ENCODE data around the gene GALNT9. TPM values are rescaled to one million over a fixed set of nuclear protein-coding genes. Genes with fewer than 3 reads are reported as not detected.
"Not testable (repeated sequence)": the region's sequence is repeated elsewhere in the genome, so short reads cannot be mapped to it uniquely, and the experiment has no call there.

GALNT9 gene
- total and polyA plus RNA-seq, 2 donors (not counting 1 experiment from before 2014, with no cell fraction given): 0.71 to 2.4 TPM

DNA sequence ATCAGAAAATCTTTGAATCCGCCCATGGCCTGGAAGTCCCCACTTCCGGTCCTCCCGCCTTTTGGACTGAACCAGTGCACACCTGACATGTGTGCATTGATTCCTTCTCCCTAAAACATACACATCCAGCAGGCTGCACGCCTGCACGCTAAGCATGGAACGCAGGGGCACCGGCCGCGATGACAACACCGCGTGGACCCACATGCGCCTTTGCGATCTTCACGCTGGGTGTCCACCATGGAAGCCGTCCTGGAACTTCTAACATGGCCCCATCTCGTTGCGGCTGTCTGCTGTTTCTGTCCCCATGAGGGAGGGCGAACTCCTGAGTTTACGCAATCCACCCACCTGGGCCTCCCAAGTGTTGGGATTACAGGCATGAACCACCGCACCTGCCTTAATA is 73.7 kb downstream of the GALNT9 start:
- intact Hi-C loops (cut with micrococcal nuclease): no loop called here
- DNase-seq (no peak), ATAC-seq (ENCODE audit: low read depth) (no peak)
- no peak overlapping the region for H2AFZ ChIP-seq (ENCODE audit: insufficient read depth, low read depth, low read length, poor library complexity, severe bottlenecking)
- H3K79me2 ChIP-seq (ENCODE audit: control insufficient read depth, insufficient read depth, low read length): no peaks in the 10 kb centered on the region
- H3K9ac ChIP-seq (ENCODE audit: low read length): no peak overlapping the region
- no peaks in the 10 kb centered on the region for H3K36me3 ChIP-seq (replicated peaks in 1 of 2; ENCODE audit: control extremely low read depth in 1 of 2, control insufficient read depth in 1 of 2, extremely low read depth in 1 of 2, insufficient read depth in 2 of 2, low read length in 1 of 2)
- ChIA-PET POLR2A (no interaction called here), CTCF (no interaction called here)
- H3K27ac Mint-ChIP-seq: peak overlapping the region; percentile 50
- H3K4me1 Mint-ChIP-seq: no peaks in the 10 kb centered on the region
- no peak overlapping the region for H3K27ac ChIP-seq (ENCODE audit: low read length in 2 of 2)
- no peak overlapping the region for H3K4me2 ChIP-seq (replicated peaks; ENCODE audit: low read depth, low read length, poor library complexity, severe bottlenecking)
- H3K27me3 ChIP-seq (replicated peaks in 1 of 4; ENCODE audit: control extremely low read depth in 1 of 4, control insufficient read depth in 3 of 4, insufficient read depth in 4 of 4, low read length in 3 of 4): no peaks in the 10 kb centered on the region
- H3K27me3 Mint-ChIP-seq: no peaks in the 10 kb centered on the region
- TF ChIP-seq EZH2 (IDR thresholded peaks at IDR 0.05; ENCODE audit: borderline replicate concordance, insufficient read depth, low read depth, low read length, poor library complexity, severe bottlenecking): no peak
- TF ChIP-seq, protein P1, sequence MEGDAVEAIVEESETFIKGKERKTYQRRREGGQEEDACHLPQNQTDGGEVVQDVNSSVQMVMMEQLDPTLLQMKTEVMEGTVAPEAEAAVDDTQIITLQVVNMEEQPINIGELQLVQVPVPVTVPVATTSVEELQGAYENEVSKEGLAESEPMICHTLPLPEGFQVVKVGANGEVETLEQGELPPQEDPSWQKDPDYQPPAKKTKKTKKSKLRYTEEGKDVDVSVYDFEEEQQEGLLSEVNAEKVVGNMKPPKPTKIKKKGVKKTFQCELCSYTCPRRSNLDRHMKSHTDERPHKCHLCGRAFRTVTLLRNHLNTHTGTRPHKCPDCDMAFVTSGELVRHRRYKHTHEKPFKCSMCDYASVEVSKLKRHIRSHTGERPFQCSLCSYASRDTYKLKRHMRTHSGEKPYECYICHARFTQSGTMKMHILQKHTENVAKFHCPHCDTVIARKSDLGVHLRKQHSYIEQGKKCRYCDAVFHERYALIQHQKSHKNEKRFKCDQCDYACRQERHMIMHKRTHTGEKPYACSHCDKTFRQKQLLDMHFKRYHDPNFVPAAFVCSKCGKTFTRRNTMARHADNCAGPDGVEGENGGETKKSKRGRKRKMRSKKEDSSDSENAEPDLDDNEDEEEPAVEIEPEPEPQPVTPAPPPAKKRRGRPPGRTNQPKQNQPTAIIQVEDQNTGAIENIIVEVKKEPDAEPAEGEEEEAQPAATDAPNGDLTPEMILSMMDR (IDR thresholded peaks at IDR 0.05): no peak
- WGBS (ENCODE audit: insufficient coverage): 83% methylated on average over 16 of the region's 20 CpGs
- no peaks in the 10 kb centered on the region for H3K4me1 ChIP-seq (ENCODE audit: control insufficient read depth in 2 of 2, insufficient read depth in 2 of 2, low read length in 2 of 2)
- H3K4me3 Mint-ChIP-seq: no peak overlapping the region
- H3K9me3 Mint-ChIP-seq (ENCODE audit: insufficient read depth): no peaks in the 10 kb centered on the region
- H3K4me3 ChIP-seq (ENCODE audit: control extremely low read depth in 1 of 5, extremely low read depth in 1 of 5, insufficient read depth in 1 of 5, low read depth in 2 of 5, low read length in 4 of 5): no peak overlapping the region
- peaks cover 0 to 3% (median 0%) of the 10 kb centered on the region in 3 donors for H3K9me3 ChIP-seq (ENCODE audit: control extremely low read depth in 1 of 3, control insufficient read depth in 2 of 3, insufficient read depth in 1 of 3, low read length in 2 of 3)
- no peaks in the 10 kb centered on the region for H4K20me1 ChIP-seq (ENCODE audit: control insufficient read depth, insufficient read depth, low read length, poor library complexity, severe bottlenecking)

DNA sequence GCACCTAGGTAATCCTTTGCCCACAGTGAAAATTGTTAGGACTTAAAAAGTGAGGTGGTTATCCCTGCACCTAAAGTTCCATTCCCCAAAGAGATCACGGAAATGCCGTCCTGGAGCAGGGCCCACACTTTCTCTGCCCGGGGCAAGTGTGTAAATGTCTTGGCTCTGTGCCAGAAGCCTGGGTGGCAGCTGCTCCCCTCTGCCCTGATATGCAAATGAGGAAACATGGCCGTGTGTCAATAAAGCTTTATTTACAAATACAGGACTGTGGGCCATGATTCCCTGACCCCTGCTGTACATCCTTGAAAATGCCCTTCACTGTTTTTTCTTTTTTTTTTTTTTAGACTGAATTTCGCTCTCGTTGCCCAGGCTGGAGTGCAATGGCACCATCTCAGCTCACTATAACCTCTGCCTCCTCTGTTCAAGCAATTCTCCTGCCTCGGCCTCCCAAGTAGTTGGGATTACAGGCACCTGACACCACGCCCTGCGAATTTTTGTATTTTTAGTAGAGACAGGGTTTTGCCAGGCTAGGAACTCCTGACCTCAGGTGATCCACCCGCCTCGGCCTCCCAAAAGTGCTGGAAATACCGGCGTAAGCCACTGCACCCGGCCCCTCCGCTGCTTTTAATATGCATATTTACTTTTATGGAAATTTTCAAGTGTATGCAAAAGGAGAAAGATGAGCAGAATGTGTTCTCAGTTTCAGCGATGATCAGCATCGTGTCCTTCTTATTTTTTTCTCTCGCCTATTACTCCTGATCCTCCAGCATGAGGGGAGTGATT is 75.5 kb downstream of the GALNT9 start:
- H3K79me2 ChIP-seq (ENCODE audit: control insufficient read depth, insufficient read depth, low read length): no peaks in the 10 kb centered on the region
- H4K20me1 ChIP-seq (ENCODE audit: control insufficient read depth, insufficient read depth, low read length, poor library complexity, severe bottlenecking): no peaks in the 10 kb centered on the region
- ChIA-PET CTCF (no interaction called here), POLR2A (no interaction called here)
- Mint-ChIP-seq H3K27ac (no peak overlapping the region), H3K4me3 (no peak overlapping the region), H3K27me3 (peaks cover 2% of the 10 kb centered on the region), H3K4me1 (no peaks in the 10 kb centered on the region), H3K9me3 (ENCODE audit: insufficient read depth) (no peaks in the 10 kb centered on the region)
- H3K9ac ChIP-seq (ENCODE audit: low read length): no peak overlapping the region
- ATAC-seq (ENCODE audit: low read depth) (no peak), DNase-seq (no peak)
- no peak overlapping the region for H3K4me2 ChIP-seq (replicated peaks; ENCODE audit: low read depth, low read length, poor library complexity, severe bottlenecking)
- H3K27me3 ChIP-seq (replicated peaks in 1 of 4; ENCODE audit: control extremely low read depth in 1 of 4, control insufficient read depth in 3 of 4, insufficient read depth in 4 of 4, low read length in 3 of 4): peaks cover 0 to 3% (median 0%) of the 10 kb centered on the region in 4 experiments
- no peak overlapping the region for H3K4me3 ChIP-seq (ENCODE audit: control extremely low read depth in 1 of 5, extremely low read depth in 1 of 5, insufficient read depth in 1 of 5, low read depth in 2 of 5, low read length in 4 of 5)
- TF ChIP-seq EZH2 (IDR thresholded peaks at IDR 0.05; ENCODE audit: borderline replicate concordance, insufficient read depth, low read depth, low read length, poor library complexity, severe bottlenecking): no peak
- TF ChIP-seq, protein P1 (IDR thresholded peaks at IDR 0.05): no peak
- H3K36me3 ChIP-seq (replicated peaks in 1 of 2; ENCODE audit: control extremely low read depth in 1 of 2, control insufficient read depth in 1 of 2, extremely low read depth in 1 of 2, insufficient read depth in 2 of 2, low read length in 1 of 2): no peaks in the 10 kb centered on the region
- no peak overlapping the region for H3K27ac ChIP-seq (ENCODE audit: low read length in 2 of 2)
- no peaks in the 10 kb centered on the region for H3K4me1 ChIP-seq (ENCODE audit: control insufficient read depth in 2 of 2, insufficient read depth in 2 of 2, low read length in 2 of 2)
- no peaks in the 10 kb centered on the region for H3K9me3 ChIP-seq (ENCODE audit: control extremely low read depth in 1 of 3, control insufficient read depth in 2 of 3, insufficient read depth in 1 of 3, low read length in 2 of 3)
- intact Hi-C loops (cut with micrococcal nuclease): no loop called here
- WGBS (ENCODE audit: insufficient coverage): 94% methylated on average over 10 of the region's 18 CpGs
- no peak overlapping the region for H2AFZ ChIP-seq (ENCODE audit: insufficient read depth, low read depth, low read length, poor library complexity, severe bottlenecking)

DNA sequence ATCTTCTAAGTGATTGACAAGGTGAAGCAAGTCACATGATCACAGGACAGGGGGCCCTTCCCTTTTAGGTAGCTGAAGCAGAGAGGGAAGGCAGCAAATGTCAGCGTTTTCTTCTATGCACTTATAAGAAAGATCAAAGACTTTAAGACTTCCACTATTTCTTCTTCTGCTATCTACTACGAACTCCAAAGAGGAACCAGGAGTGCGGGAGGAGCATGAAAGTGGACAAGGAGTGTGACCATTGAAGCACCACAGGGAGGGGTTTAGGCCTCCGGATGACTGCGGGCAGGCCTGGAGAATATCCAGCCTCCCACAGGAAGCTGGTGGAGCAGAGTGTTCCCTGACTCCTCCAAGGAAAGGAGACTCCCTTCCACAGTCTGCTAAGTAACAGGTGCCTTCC is 76.4 kb downstream of the GALNT9 start:
- H3K27me3 ChIP-seq (replicated peaks in 1 of 4; ENCODE audit: control extremely low read depth in 1 of 4, control insufficient read depth in 3 of 4, insufficient read depth in 4 of 4, low read length in 3 of 4); H3K4me3 Mint-ChIP-seq; intact Hi-C loops (cut with micrococcal nuclease); POLR2A ChIA-PET; H3K9me3 Mint-ChIP-seq (ENCODE audit: insufficient read depth); H3K9ac ChIP-seq (ENCODE audit: low read length); H3K4me3 ChIP-seq (ENCODE audit: control extremely low read depth in 1 of 5, extremely low read depth in 1 of 5, insufficient read depth in 1 of 5, low read depth in 2 of 5, low read length in 4 of 5); H3K27me3 Mint-ChIP-seq; H3K4me1 ChIP-seq (ENCODE audit: control insufficient read depth in 2 of 2, insufficient read depth in 2 of 2, low read length in 2 of 2); ATAC-seq (ENCODE audit: low read depth); H3K79me2 ChIP-seq (ENCODE audit: control insufficient read depth, insufficient read depth, low read length); H2AFZ ChIP-seq (ENCODE audit: insufficient read depth, low read depth, low read length, poor library complexity, severe bottlenecking); H3K36me3 ChIP-seq (replicated peaks in 1 of 2; ENCODE audit: control extremely low read depth in 1 of 2, control insufficient read depth in 1 of 2, extremely low read depth in 1 of 2, insufficient read depth in 2 of 2, low read length in 1 of 2); H3K4me1 Mint-ChIP-seq; H3K9me3 ChIP-seq (ENCODE audit: control extremely low read depth in 1 of 3, control insufficient read depth in 2 of 3, insufficient read depth in 1 of 3, low read length in 2 of 3); H4K20me1 ChIP-seq (ENCODE audit: control insufficient read depth, insufficient read depth, low read length, poor library complexity, severe bottlenecking); H3K27ac Mint-ChIP-seq; CTCF ChIA-PET; DNase-seq; H3K27ac ChIP-seq (ENCODE audit: low read length in 2 of 2); H3K4me2 ChIP-seq (replicated peaks; ENCODE audit: low read depth, low read length, poor library complexity, severe bottlenecking): not testable (repeated sequence)
- WGBS (ENCODE audit: insufficient coverage): no CpG with 5 or more reads among the region's 5 CpGs

All from B cell (primary cell).